ENCODE results near the gene GRID2.
"Not testable (repeated sequence)": the region's sequence is repeated elsewhere in the genome, so short reads cannot be mapped to it uniquely, and the experiment has no call there.

The GRID2 gene

GRCh38 chr4:93221771-93222170 lies 918.0 kb downstream of the GRID2 start:
- no peak for DNase-seq

GRCh38 chr4:93228021-93228420 lies 924.3 kb downstream of the GRID2 start:
- DNase-seq: no peak

GRCh38 chr4:93232883-93233282 lies 929.1 kb downstream of the GRID2 start:
- DNase-seq: no peak

- DNase-seq: no peak
Measured at GRCh38 chr4:93237521-93237920, 933.8 kb downstream of the GRID2 start.

- DNase-seq: no peak
Measured at GRCh38 chr4:93243262-93243661, 939.5 kb downstream of the GRID2 start.

- no peak for DNase-seq
Measured at GRCh38 chr4:93261207-93261606, 957.4 kb downstream of the GRID2 start.

- DNase-seq: no peak
Measured at GRCh38 chr4:93263166-93263565, 959.4 kb downstream of the GRID2 start.

GRCh38 chr4:93267747-93268146 lies 964.0 kb downstream of the GRID2 start:
- DNase-seq: no peak

- DNase-seq: no peak
Measured at GRCh38 chr4:93285346-93285745, 981.6 kb downstream of the GRID2 start.

GRCh38 chr4:93289241-93289640 lies 985.5 kb downstream of the GRID2 start:
- no peak for DNase-seq

GRCh38 chr4:93289831-93290230 lies 986.1 kb downstream of the GRID2 start:
- DNase-seq: no peak

- DNase-seq: peak; percentile 35 to 54
Measured at GRCh38 chr4:93299118-93299517, 995.4 kb downstream of the GRID2 start.

- DNase-seq: not testable (repeated sequence)
Measured at GRCh38 chr4:93300780-93301555, 997.2 kb downstream of the GRID2 start.

- DNase-seq: no peak
Measured at GRCh38 chr4:93302310-93302709, 998.5 kb downstream of the GRID2 start.

GRCh38 chr4:93303440-93303839 lies 999.7 kb downstream of the GRID2 start:
- no peak for DNase-seq

GRCh38 chr4:93312299-93312698 lies 1008.5 kb downstream of the GRID2 start:
- DNase-seq: no peak

GRCh38 chr4:93313197-93313596 lies 1009.4 kb downstream of the GRID2 start:
- DNase-seq: no peak

GRCh38 chr4:93317057-93317456 lies 1013.3 kb downstream of the GRID2 start:
- DNase-seq: no peak

GRCh38 chr4:93317561-93317960 lies 1013.8 kb downstream of the GRID2 start:
- no peak for DNase-seq

GRCh38 chr4:93319041-93319440 lies 1015.3 kb downstream of the GRID2 start:
- no peak for DNase-seq

GRCh38 chr4:93320356-93320755 lies 1016.6 kb downstream of the GRID2 start:
- DNase-seq: no peak

GRCh38 chr4:93327346-93327745 lies 1023.6 kb downstream of the GRID2 start:
- no peak for DNase-seq

- DNase-seq: no peak
Measured at GRCh38 chr4:93334003-93334402, 1030.2 kb downstream of the GRID2 start.

- no peak for DNase-seq
Measured at GRCh38 chr4:93337196-93337595, 1033.4 kb downstream of the GRID2 start.

GRCh38 chr4:93342738-93343137 lies 1039.0 kb downstream of the GRID2 start:
- no peak for DNase-seq

Data from Kasumi-1 (cell line).